Prostate gland (tissue), 2 donors: ENCODE measurements around the gene AKR7A2.

ENCODE experiments used
- CTCF ChIP-seq, 4 experiments: fragments of 200-600 bp in 2 of 4; fragments of 450-650 bp in 2 of 4; sonication (generic) in 2 of 4; IDR thresholded peaks; 1 replicate in 3 of 4; 2 replicates in 1 of 4; pipeline ENCODE4 v1.5.1; 2016 to 2019; ENCODE audit warnings: antibody characterized with exemption in 4 of 4, mild to moderate bottlenecking in 2 of 4, moderate library complexity in 2 of 4
- POLR2A ChIP-seq: fragments of 450-650 bp; IDR thresholded peaks from one replicate; pipeline ENCODE4 v1.6.1; 2016; ENCODE audit warnings: antibody characterized with exemption, mild to moderate bottlenecking
- POLR2AphosphoS5 ChIP-seq: sonication (generic); formaldehyde crosslinking; IDR thresholded peaks from one replicate; pipeline ENCODE4 v1.6.1; 2017; ENCODE audit warnings: antibody characterized with exemption

- TF ChIP-seq CTCF (IDR thresholded peaks at IDR 0.05) (no peak), POLR2A (no peak), POLR2AphosphoS5 (peak; percentile 84)
Observed at GRCh38 chr1:19354531-19354981, 42.6 kb upstream of the AKR7A2 start.
